ENCODE data around the gene PELI1. TPM values are rescaled to one million over a fixed set of nuclear protein-coding genes. Genes with fewer than 3 reads are reported as not detected.
A peak's percentile ranks its signal among the peaks of the same experiment; 100 is the strongest.

Gene PELI1, protein sequence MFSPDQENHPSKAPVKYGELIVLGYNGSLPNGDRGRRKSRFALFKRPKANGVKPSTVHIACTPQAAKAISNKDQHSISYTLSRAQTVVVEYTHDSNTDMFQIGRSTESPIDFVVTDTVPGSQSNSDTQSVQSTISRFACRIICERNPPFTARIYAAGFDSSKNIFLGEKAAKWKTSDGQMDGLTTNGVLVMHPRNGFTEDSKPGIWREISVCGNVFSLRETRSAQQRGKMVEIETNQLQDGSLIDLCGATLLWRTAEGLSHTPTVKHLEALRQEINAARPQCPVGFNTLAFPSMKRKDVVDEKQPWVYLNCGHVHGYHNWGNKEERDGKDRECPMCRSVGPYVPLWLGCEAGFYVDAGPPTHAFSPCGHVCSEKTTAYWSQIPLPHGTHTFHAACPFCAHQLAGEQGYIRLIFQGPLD
- 10 to 100 TPM; 49.2 to 51.8 TPM for total RNA-seq
- long read RNA-seq, transcript PELI1-201 (7 exons, 3,750 nt): major isoform, 33 of 55 reads
- long read RNA-seq, partial matches to known transcripts: 9 of 55 reads
- long read RNA-seq, other reads (novel, unspliced or antisense): 13 of 55 reads

DNA sequence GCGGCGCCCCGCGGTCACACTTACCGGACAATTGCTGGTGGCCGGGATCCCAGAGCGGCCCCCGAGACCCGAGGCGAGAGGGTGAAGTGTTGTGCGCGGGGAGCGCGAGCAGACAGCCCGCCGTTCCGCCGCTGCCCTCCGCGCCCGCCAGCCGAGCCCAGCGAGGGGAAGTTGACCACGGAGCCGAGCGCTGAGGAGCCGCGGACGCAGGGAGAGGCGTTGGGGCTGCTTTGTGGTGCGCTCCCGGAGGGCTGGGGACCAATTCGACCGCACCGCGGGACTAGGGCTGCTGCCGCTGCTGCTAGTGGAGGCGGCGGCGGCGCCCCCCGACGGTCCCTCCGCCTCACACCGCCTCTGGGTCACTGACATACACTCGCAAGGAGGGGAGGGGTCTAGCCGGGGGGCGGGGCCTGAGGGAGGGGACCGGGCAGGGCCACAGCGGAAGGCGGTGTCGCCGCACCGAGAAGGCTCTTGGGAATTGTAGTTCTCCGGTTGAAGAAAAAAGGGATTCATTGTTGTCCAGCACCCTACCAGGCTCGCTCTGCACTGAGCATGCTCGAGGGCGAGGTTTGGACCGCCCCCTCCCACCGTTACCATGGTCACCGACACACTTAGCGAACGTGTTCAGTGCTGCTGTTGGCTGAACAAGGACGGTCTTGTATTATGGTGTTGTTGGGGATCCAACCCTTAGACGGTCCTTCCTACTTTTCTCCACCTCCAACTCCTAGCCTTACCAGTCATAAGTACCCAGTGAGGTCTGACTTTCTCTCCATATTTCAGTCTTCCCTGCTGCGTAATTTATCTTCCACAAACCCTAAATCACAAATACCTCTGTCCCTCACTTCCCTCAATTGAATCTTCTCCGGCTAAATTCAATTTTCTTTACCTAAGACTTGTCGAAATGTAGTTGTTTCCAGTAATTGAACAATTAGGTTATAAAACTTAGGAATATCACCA, at the start of gene PELI1:
Gene PELI1, minus strand, starts transcription at position 364 of the 957 bp plus-strand sequence. CDS start 36,110 bp downstream, outside the sequence.
- DNase-seq (peak; percentile 98), ATAC-seq (peak; percentile 93)
- intact Hi-C loops (cut with DNase I, micrococcal nuclease): loop anchor here in 1 of 2 donors (10.0 kb wide), 2 partner anchors 60 to 170 kb away; no protein-coding TSS in a partner anchor

DNA sequence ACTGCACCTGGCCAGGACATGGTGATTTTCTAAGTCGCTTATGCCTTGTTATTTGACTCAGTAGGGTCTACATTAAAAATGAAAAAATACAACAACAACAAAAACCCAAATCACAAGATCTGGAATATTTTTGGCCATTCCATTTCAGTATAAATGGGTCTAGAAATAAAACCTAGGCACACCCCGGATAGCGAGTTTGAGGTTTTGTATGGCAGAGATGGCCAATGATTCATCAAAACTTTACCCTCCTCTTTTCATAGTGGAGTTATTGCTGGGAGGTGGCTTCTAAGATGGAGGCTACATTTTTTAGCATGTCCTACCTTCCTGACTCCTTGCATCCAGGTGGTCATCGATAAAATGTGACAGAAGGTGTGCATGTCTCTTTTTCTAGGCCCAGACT, 49.3 kb upstream of the PELI1 start:
- DNase-seq (no peak), ATAC-seq (no peak)

DNA sequence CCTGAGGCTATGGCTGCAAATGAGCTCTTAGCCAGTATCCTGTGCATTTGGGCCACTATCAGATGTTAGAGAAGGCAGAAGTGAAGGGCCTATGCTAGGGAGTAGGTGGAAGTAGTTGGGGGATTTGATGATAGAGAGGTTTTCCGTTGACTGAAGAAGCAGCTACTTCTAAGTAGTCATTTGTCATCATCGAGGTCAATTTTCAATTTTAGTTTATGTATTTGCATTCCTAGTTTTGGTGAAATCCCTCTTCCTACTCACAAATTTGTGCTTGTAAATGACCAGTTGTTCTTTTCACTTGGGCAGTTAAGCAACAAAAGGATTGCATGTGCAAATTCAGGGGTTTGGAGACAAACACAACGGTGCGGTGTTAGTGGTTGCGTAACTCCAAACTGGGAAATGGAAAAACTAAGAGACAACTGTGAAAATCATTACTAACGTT, 48.5 kb upstream of the PELI1 start:
- no peak for ATAC-seq
- intact Hi-C loops (cut with DNase I, micrococcal nuclease): no loop called here
- DNase-seq: no peak

More for the DNA sequence above, 49.3 kb upstream of the PELI1 start:
- intact Hi-C loops (cut with DNase I, micrococcal nuclease): no loop called here

DNA sequence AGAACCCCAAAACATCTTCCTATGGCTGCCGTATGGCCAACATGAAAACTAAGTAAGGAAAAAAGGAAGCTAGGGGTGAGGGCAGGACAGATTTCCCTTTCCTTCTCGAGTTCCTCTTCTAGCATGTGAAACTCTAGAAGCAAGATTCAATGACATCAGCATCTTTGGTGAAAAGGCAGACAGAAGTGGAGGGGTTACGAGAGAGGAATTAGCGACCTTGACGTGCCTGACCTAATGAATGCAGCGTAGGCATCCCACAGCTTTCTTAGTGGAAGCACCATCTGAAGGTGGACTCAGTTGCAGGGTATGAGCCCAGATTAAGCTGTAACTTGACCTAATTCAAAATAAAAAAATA, 47.9 kb upstream of the PELI1 start:
- intact Hi-C loops (cut with DNase I, micrococcal nuclease): no loop called here
- ATAC-seq: no peak
- no peak for DNase-seq

DNA sequence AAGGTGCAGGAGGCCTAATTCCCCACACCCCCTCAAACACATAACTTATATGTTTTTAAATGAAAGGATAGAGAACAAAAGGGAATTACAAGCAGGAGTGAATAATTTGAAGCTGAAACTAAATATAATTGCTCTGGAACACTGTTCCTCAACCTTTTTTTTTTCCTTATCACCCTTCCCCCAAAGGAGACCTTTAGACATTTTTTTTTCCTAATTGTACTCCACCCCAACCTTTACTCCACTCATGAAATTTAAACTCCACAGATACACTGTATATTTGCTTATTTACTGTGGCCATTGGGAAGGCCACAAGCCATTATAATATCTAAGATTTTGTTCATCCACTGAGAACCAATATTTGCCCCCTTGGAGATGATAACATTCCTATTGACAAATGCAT, 45.4 kb upstream of the PELI1 start:
- intact Hi-C loops (cut with DNase I, micrococcal nuclease): no loop called here
- no peak for DNase-seq
- peak; percentile 92 for ATAC-seq

DNA sequence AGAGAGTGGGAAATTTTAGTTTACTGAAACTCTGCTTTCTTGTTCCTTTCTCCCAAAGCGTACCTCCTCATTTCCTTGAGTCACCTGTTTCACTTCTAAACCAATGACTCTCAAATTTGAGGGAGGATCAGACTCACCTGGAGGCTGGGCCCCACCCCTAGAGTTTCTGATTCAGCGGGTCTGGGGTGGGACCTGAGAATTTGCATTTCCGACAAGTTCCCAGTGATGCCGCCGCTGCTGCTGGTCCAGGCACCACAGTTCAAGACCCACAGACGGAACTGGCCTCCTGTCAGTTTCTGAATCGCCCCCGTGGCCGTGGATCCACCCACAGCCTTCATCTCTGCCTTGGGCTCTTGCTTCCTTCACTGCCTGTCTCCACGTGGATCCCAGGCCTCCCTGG, 44.9 kb upstream of the PELI1 start:
- DNase-seq: no peak
- intact Hi-C loops (cut with DNase I, micrococcal nuclease): no loop called here
- peak; percentile 27 for ATAC-seq

DNA sequence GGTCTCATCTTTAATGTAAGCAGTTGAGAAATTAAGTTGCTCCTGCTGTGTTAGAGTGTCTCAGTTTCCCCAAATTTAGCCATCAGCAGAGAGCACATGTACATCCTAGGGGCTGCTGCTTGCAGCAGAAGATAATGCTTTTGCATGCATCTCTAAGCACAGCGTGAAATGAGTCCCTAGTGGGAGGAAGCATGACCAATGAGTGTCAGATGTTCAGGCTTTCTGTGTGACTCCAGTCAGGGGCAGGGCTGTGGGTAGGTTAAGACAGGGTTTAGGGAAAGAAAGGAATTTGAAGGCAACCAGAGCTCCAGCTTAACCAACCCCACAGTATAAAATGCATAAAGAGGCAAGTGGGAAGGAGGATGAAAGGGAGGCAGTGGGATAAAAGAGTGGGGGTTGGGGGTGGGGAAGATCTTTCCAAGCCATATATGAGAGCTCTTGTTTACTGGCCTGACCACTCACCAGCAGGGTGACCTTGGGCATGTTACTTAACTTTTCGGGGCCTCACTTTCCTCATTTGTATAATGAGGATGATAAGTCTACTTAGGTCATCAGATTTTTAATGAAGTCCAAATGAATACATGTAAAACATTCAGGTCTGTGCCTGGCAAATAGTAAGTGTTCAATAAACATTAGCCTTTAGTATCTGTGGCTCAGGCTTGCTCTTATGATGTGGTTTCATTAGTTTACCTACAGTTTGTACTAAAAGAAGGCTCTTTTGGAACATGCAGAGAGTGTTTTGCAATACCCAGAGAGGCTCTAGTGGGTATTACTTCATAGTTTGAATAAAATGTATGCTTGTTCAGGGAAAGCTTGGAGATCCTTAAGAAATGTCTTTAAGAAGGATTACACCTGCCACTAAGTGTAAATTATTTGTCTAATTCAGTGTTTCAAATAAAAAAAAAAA, 42.7 kb upstream of the PELI1 start:
- intact Hi-C loops (cut with DNase I, micrococcal nuclease): no loop called here
- DNase-seq (no peak), ATAC-seq (no peak)

DNA sequence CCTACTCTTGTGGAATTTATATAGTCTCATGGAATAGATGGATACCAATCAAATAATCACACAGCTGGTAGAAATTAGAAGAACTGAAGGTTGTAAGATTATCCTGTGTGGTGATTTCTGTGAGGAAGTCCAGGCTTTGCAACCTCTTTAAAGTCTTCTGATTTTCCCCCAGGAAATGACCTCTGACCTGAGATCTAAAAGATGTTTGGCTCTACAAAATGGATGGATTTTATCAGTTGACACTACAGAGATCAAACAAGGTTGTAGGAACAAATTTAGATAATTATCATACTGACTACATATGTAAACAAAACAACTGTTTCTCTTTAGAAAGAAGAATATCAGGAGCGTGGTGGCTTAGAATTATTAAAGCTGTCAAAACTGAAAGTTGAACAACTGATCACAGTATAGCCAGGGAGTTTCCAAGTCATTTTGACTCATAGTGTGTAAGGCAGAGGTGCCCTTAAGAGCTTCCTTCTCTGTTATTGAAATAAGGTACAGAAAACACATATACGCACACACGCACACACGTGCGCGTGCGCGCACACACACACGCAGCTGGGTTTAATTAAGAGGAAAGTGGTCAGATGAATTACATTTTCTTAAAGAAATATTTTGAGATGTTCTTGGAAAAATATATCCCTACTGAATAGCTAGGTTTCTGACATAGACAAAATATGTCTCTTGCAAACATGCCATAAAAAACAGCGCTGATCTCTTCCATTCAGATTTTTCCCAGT, 35.5 kb upstream of the PELI1 start:
- no peak for DNase-seq
- ATAC-seq: no peak
- intact Hi-C loops (cut with DNase I, micrococcal nuclease): no loop called here

DNA sequence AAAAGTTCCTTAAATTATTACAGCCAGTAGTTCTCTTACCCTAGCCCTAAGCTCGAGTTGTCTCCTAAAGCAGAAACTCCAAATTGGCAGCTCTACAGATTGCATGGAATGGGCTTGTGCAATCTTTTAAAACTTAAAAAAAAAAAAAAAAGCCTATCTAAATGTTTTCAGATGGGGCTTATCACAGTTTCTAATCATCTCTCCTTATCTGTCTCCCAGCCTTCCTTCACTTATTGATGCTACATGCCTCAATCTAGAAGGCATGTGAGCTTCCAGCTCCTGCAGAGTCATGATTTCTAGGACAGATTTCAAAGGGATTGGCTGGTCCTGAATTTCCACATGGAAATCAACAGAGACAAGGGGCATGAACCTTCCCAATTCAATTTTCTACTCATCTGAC, 33.1 kb upstream of the PELI1 start:
- ATAC-seq: no peak
- intact Hi-C loops (cut with DNase I, micrococcal nuclease): no loop called here
- no peak for DNase-seq

DNA sequence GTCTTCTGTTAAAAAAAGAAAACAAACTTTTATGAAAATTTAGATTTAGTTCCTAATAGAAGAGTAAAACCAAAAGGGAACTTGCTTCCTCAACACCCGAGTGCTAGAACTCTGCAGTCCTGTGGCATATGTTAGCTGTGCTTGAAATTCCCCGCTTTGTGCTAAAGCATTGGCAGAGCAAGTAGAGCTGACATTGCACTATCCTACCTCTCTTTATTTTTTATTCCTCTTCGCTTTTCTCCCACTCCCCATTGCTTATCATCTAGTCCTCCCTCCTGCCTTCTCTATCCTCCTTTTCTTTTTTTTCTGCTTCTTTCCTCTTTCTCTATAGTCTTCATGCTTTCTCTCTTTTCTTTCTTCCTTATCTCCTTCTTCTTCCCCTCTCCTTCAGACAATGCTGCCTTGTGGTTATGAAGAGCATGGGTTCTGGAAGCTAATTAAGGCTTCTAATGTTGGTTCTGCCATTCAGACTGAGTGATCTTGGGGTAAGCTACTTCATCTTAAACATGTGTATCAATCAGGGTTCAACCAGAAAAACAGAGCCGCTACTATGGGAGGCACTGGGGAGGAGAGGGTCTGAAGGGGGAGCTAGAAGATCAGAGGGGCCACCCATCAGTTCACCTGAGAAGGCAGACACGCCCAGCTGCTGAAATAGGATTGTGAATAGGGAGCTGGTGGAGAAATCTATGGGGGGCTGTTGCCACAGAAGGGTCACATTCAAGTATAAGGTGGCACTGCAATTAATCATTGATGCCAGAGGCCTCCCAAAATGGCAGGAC, 31.4 kb upstream of the PELI1 start:
- intact Hi-C loops (cut with DNase I, micrococcal nuclease): no loop called here
- DNase-seq (no peak), ATAC-seq (no peak)

DNA sequence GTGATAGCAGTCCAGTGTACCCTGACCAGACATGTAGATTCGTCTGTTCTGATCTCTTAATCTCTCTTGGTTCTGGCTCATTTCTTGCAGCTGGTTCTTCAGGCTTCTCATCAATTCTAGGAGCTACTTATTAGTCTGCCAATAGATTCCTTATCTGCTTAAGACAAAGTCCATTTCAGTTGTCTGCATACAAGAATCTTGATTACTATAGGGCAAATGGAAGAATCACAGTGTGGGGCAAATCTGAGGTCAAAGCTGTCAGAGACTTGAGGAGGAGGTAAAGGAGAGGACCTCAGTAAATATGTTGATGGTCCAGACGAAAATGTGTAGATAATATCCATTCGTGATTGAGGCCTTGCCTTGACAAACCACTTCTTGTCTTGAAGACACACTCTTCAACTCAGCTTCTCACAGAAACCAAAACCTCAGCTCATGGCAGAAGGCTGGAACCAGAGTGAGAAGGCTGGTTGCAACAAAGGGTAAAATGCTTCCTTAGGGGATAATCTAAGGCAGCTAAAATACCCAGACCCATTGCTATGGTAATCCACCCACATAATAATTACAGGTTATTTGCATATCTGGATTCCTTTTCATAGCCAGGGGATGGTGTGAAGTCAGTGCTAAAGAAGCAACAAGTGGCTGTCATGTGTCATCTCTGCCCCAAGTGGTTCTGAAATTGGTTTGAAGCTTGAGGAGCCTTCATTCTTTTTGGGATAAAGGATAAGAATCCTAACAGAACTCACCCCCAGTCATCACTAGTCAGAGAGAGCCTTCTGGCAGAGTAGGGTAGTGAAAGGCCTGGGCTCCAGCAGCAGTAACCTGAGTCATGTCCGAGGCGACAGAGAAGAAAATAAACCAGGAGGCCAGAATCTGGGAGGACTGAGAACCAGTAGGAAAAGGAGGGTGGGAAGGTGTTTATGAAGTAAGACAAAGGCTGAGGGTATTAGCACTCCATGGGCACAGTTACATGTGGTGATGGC, 29.2 kb upstream of the PELI1 start:
- ATAC-seq (no peak), DNase-seq (no peak)
- intact Hi-C loops (cut with DNase I, micrococcal nuclease): no loop called here

DNA sequence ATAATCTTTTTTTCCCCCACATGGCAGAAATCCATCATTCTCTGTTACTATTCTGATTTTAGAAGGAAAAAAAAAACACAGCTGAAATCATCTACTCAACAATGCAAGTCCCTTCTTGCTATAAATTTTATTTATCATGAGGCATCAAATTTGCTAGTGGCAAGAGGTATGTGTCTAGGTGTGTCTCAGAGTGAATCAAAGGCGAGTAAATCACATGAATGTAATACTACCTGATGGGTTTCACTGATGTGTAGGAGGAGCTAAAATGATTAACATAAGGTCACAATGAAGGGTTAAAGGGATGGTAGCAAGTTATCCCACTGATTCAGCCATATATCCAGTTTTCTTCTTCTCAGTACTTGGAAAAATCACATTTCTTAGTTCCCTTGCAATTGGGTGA, 24.5 kb upstream of the PELI1 start:
- intact Hi-C loops (cut with DNase I, micrococcal nuclease): no loop called here
- DNase-seq: no peak
- ATAC-seq: no peak

DNA sequence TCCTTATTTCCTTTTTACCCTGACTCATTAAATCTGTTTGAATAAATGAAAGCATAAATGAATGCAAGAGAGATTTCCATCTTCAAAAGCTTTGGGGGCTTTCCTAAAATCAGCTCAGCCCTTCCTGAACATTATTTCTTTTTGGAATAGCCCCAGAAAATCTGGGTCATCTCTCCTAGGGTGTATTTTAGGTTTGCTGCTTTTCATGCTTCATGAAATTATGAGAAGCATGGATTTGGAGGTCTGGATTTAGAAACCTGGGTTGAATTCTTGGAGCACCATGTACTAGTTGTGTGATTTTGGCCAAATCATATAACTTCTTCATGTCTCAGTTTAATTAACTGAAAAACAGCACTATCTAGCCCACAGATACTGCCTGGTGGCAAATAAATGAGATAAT, 24.0 kb upstream of the PELI1 start:
- intact Hi-C loops (cut with DNase I, micrococcal nuclease): no loop called here

DNA sequence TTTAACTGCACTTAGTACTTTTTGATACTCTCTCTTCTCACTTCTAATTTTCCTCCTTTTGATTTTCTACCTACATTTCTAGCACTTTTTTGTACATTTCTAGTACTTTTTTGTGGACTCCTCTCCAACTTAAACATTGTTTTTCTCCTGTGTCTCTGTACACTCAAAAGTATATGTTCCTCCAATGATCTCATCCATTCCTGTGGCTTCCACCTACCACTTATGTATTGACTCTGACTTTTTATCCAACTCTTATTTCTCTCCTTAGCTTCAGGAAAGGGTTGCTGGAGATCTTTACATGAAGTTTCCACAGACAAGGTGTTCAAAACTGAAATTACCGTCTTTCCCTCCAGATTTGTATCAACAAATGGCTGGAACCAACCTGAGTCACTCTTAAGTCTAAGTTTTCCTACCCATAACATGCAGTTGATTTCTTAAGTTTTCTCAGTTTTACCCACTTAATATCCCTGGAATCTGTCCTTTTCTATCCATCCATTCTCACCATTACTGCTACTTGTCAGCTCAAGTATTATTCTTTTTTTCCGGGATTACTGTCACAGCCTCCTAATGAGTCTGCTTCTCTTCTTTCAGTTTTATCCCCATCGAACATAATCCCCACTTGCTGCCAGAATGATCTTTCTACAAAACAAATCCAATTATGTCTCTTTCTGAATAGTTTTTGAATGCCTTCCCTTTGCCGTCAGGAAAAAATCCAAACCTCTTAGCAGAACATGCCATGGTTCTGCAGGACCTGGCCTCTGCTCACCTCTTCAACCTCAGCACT, 22.6 kb upstream of the PELI1 start:
- intact Hi-C loops (cut with DNase I, micrococcal nuclease): no loop called here
- no peak for ATAC-seq
- DNase-seq: no peak

More for the DNA sequence above, 24.0 kb upstream of the PELI1 start:
- ATAC-seq (no peak), DNase-seq (no peak)

DNA sequence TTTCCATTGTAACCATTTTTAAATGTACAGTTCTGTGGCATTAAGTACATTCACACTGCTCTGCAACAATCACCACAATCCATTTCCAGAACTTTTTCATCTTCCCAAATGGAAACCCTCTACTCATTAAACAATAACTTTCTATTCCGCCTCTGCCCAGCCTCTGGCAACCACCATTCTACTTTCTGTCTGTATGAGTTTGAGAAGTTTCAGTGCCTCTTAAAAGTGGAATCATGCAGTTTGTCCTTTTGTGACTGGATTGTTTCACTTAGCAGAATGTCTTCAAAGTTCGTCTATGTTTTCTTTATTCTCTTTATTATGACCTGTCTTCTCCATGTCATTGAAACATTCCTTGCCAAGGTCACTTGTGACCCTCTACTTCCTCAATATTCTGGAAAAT, 22.0 kb upstream of the PELI1 start:
- no peak for DNase-seq
- intact Hi-C loops (cut with DNase I, micrococcal nuclease): no loop called here
- ATAC-seq: no peak
